HAP-1 (cell line): ENCODE results near the gene AP2A2.

ENCODE experiments used
- DNase-seq, 2 experiments: peaks; one replicate each; pipeline ENCODE4 v3.0.0-alpha.2; 2016 to 2020; ENCODE audit warnings: low spot score in 2 of 2
- H3K27me3 ChIP-seq: fragments of 250-450 bp; sonication (Bioruptor Pico); 2 replicates; pipeline ENCODE4 v1.5.1; 2020; ENCODE audit warnings: low read depth, mild to moderate bottlenecking, moderate library complexity
- H3K36me3 ChIP-seq: fragments of 250-450 bp; sonication (Bioruptor Pico); replicated peaks from 2 replicates; pipeline ENCODE4 v1.5.1; 2020; ENCODE audit warnings: mild to moderate bottlenecking
- H3K4me1 ChIP-seq: fragments of 250-450 bp; sonication (Bioruptor Pico); 2 replicates; pipeline ENCODE4 v1.5.1; 2020; ENCODE audit warnings: mild to moderate bottlenecking
- H3K4me3 ChIP-seq: fragments of 250-450 bp; sonication (Bioruptor Pico); 2 replicates; pipeline ENCODE4 v1.5.1; 2020; ENCODE audit warnings: mild to moderate bottlenecking, moderate library complexity
- H3K9me3 ChIP-seq: fragments of 250-450 bp; sonication (Bioruptor Pico); 2 replicates; pipeline ENCODE4 v1.5.1; 2020; ENCODE audit warnings: mild to moderate bottlenecking, moderate library complexity
- in situ Hi-C: fragments of 300-500 bp; cut with MboI; formaldehyde crosslinking; loops from 3 replicates; pipeline ENCODE4 v1.14.3; 2020; ENCODE audit warnings: low sequenced_read_pairs, inconsistent platforms, mixed read lengths

Gene AP2A2

DNA sequence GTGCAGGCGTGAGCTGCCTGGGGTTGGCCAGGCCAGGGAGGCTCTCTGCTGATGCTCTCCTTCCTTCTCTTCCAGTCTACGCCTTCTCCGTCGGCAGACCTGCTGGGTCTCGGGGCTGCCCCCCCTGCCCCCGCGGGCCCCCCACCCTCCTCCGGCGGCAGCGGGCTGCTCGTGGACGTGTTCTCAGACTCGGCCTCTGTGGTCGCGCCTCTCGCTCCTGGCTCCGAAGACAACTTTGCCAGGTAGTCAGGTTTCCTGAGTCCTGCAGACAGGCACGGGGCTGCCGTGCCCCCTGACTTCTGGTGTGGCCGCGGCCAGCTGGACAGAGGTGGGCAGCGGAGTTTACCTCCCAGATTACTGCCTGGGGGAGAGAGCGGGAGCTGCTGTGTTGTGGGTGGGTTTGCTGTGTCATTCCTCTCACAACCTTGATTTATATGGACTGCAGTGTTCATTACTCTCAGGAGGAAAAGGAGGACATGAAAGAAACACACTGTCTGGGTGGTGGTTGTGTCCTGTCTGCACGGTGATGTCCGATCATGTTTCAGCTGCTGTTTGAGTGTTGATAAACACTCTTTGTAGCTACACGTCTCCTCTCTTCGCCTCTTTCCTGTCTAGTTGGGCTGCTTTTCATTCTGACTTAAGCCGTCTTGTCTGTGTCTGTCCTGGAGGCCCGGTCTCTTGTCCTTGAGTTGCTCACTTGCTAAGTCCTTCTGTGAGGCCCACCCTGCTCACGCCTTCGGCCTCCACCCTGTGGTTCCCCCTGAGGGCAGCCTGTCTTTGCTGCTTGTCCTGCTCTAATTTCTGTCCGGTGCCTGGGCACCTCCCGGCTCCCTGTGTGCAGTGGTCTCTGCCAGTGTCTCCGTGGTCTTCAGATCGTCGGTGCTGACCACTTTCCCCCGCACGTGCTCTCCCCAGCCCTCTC is 74.9 kb downstream of the AP2A2 start:
- in situ Hi-C loops, result no loop called here
- Histone ChIP-seq H3K4me1 (no peaks in the 10 kb centered on the region), H3K9me3 (no peaks in the 10 kb centered on the region), H3K4me3 (no peak overlapping the region), H3K36me3 (peaks cover 51% of the 10 kb centered on the region), H3K27me3 (no peaks in the 10 kb centered on the region)
- DNase-seq, result no peak

DNA sequence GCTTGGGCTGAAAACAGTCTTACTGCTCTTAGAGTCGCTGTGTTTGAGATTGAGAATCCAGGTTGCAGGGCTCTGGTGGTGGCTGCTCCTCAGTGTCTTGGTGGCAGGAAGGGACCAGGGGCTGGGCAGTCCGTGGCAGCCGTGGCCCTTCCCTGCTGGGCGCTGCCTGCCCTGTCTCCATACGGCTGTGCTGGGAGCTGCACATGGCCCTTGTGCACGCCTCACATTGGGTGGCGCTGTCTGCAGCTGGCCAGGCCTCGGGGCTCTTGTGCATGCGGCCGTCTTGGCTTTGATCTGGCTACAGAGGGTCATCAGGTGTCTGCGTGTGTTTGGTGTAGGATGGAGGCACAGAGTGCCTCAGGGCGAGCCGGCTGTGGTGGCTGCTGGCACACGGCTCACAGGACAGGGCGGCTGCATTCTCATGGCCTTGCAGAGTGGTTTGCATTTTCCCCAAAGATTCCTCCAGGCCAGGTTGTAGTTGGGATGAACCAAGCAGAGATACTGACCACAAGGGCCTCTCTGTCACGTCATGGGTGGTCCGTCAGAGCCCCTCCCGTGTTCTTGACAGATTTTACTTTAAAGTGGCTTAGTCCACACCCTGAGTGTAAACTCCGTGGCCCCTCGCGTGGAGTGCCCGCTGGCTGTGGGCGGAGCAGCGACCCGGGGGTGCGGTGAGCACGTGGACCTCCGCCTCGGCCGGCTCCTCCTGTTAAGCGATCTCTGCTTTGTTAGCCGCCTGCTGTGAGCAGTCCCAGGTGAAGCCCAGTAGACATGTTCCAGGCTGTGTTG is 76.1 kb downstream of the AP2A2 start:
- Histone ChIP-seq H3K4me1 (no peaks in the 10 kb centered on the region), H3K4me3 (no peak overlapping the region), H3K9me3 (no peaks in the 10 kb centered on the region), H3K36me3 (peaks cover 47% of the 10 kb centered on the region), H3K27me3 (no peaks in the 10 kb centered on the region)
- in situ Hi-C loops, result no loop called here
- no peak for DNase-seq

DNA sequence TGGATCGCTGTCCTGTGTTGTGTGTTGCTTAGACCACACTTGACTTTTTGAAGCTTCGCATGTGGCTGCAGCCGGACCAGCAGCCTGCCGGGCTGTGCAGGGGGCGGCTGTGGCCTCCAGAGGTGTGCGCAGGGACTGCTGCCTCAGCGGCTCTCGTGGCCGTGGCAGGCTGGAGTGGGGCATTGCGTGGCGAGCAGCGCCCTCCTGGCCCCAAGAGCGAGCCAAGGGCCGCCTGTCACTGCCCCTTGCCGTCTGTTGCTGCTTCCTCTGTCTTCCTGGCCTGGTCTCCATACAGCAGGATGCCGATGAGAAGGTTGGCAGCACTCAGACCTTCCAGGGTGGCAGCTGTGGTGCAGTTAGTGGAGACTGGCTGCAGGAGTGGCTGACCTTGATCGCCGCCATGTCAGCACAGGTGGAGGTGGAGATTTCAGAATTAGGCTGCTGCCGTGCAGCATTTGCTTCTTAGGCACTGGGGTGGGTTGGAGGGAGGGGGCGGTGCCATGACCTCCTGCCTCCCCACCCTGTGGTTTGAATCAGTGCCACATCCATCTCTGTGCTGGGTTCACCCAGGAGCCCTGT is 76.8 kb downstream of the AP2A2 start:
- H3K4me1 ChIP-seq, result no peaks in the 10 kb centered on the region
- no peak for DNase-seq
- peaks cover 47% of the 10 kb centered on the region for H3K36me3 ChIP-seq
- in situ Hi-C loops, result no loop called here
- no peaks in the 10 kb centered on the region for H3K27me3 ChIP-seq
- H3K4me3 ChIP-seq, result no peak overlapping the region
- H3K9me3 ChIP-seq, result no peaks in the 10 kb centered on the region

DNA sequence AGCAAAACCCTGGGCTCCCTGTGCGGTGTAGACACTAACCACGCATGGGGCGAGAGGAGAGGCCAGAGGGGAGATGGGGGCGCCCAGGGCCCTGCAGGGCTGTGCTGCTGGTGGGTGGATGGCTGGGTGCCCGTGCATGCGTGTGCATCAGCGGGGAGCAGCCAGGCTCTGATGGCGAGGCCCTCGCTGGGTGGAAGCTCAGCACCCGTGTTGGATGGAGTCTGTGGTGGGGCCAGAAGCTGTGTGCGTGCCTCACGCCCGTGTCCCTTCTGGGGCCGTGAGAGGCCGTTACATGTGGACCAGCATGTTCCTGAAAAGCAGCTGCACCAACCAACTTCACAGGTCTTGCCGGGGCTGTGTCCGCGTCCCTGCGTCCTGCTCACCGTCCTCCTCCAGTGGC is 77.5 kb downstream of the AP2A2 start:
- Histone ChIP-seq H3K36me3 (peaks cover 47% of the 10 kb centered on the region), H3K4me3 (no peak overlapping the region)
- in situ Hi-C loops, result no loop called here

DNA sequence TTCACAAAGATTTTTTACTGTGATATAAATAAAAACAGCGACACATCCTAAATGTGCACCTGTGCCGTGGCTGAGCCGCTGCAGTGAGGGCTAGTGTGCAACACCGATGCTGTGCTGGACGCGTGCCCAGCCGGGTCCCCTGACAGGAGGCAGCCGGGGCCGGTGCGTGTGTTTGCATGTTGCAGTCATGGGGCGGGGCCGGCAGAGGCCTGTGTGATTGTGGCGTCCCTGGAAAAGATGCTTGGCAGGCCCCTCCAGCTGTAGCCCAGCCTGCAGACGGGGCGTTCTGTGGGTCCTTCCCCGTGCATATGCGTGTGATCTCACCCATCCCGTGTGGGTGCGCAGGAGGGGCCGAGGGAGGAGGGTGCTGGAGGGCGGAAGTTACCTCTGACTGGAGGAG is 80.3 kb downstream of the AP2A2 start:
- Histone ChIP-seq H3K9me3 (no peaks in the 10 kb centered on the region), H3K4me1 (no peaks in the 10 kb centered on the region), H3K36me3 (peaks cover 64% of the 10 kb centered on the region), H3K4me3 (no peak overlapping the region), H3K27me3 (no peaks in the 10 kb centered on the region)
- in situ Hi-C loops, result no loop called here
- DNase-seq, result no peak

More for the DNA sequence above, 77.5 kb downstream of the AP2A2 start:
- H3K9me3 ChIP-seq, result no peaks in the 10 kb centered on the region
- H3K4me1 ChIP-seq, result no peaks in the 10 kb centered on the region
- H3K27me3 ChIP-seq, result no peaks in the 10 kb centered on the region
- no peak for DNase-seq

DNA sequence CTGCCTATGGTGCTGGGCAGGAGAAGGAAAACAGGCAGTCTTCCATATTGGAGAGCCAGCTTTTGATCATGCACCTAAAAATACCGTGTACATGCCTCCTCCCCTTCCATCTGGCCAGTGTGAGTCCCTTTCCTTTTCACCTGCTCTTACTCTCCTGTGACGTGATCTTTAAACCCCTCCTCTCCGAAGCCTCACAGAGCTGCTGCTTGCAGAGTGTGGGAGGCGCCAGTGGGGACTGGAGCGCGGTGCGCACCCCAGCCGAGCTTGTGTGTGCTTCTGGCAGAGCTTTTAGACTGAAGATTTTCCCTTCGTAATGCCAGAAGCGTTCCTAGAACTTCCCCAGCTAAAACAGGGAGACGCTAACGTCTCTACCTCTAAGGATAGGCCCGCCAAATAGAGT is 81.1 kb downstream of the AP2A2 start:
- H3K27me3 ChIP-seq, result no peaks in the 10 kb centered on the region

DNA sequence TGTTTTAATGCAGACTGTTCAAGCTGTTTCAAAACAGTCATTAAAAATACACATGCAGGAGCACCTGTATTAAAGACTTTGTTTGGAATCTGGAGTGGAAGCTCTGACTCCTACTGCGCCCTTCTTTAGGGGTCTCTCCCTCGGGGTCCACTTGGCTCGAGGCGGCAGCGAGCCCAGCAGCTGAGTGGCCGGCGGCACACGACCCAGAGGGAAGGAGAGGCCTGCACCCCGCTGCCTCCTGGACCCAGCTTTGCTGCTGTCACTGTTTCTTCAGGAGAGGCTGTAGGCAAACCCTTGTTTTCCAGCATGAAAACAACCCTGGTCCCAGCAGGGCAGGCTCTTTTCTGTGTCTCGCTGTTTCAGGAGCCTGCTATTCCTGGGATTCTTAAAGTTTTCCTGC is 81.6 kb downstream of the AP2A2 start:
- Histone ChIP-seq H3K27me3 (no peaks in the 10 kb centered on the region), H3K4me3 (no peak overlapping the region), H3K9me3 (no peaks in the 10 kb centered on the region), H3K36me3 (peaks cover 62% of the 10 kb centered on the region), H3K4me1 (no peaks in the 10 kb centered on the region)
- DNase-seq, result no peak
- in situ Hi-C loops, result no loop called here

More for the DNA sequence above, 81.1 kb downstream of the AP2A2 start:
- H3K4me3 ChIP-seq, result no peak overlapping the region
- H3K4me1 ChIP-seq, result no peaks in the 10 kb centered on the region
- in situ Hi-C loops, result no loop called here
- H3K36me3 ChIP-seq, result peaks cover 66% of the 10 kb centered on the region
- H3K9me3 ChIP-seq, result no peaks in the 10 kb centered on the region
- DNase-seq, result no peak

DNA sequence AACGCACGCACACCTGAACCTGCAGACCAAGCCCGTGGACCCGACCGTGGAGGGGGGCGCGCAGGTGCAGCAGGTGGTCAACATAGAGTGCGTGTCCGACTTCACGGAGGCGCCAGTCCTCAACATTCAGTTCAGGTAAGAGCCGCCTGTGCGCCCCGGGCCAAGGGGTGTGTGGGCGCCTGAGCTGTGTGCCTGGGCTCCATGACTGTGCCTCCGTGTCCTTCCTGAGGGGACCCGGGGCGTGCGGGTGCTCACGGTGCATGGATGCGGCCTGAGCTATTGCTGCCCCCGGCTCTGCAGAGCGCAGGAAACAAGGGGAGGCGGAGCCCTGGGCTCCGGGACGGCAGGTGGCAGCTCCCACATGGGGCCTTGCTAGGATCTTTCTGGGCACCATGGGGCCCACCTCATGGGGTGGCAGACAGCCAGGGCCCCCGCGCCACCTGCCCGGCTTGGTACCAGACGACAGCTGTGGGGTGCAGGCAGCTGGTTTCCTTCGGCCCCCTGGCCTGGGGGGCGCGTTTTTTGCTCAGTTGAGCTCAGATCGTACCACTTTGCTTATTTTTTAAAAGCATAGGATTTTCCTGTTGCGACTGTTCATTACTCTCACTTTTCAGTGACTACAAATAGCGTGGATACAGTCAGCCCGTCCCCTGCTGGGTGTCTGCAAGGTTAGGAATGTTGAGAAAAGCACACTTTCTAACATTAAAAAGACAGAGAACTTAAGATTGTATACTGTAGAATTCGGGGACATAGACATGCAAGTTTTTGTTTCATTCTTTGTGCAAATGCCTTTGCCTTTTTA is 82.5 kb downstream of the AP2A2 start:
- Histone ChIP-seq H3K9me3 (no peaks in the 10 kb centered on the region), H3K36me3 (peaks cover 56% of the 10 kb centered on the region), H3K27me3 (no peaks in the 10 kb centered on the region), H3K4me3 (no peak overlapping the region), H3K4me1 (no peaks in the 10 kb centered on the region)
- in situ Hi-C loops, result no loop called here
- DNase-seq, result no peak

DNA sequence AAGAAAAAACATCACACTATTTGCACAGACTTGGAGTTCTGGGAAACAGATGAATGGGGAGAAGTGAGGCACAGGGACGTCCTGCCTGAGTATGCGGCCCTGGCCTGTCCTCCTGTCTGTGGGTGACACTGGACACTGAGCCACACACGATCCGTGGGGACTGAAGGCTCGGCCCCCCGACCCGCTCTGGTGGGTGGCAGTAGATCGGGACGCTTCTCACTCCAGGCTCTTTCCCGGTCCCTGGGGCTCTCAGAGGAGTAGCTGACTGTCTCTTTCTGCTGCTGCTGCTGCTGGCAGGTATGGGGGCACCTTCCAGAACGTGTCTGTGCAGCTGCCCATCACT is 83.1 kb downstream of the AP2A2 start:
- Histone ChIP-seq H3K36me3 (peaks cover 52% of the 10 kb centered on the region), H3K4me3 (no peak overlapping the region), H3K4me1 (no peaks in the 10 kb centered on the region), H3K27me3 (no peaks in the 10 kb centered on the region), H3K9me3 (no peaks in the 10 kb centered on the region)
- in situ Hi-C loops, result no loop called here
- DNase-seq, result no peak

DNA sequence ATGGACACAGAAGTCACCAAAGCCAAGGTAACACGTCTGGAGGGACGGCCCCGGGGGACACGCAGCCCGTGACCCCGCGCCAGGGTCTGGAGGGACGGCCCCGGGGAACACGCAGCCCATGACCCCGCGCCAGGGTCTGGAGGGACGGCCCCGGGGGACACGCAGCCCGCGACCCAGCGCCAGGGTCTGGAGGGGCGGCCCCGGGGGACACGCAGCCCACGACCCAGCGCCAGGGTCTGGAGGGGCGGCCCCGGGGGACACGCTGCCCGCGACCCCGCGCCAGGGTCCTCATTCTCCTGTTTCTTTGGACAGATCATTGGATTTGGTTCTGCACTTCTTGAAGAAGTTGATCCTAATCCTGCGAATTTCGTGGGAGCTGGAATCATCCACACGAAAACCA is 83.7 kb downstream of the AP2A2 start:
- in situ Hi-C loops, result no loop called here
- Histone ChIP-seq H3K4me3 (no peak overlapping the region), H3K36me3 (peaks cover 46% of the 10 kb centered on the region), H3K27me3 (no peaks in the 10 kb centered on the region), H3K9me3 (no peaks in the 10 kb centered on the region), H3K4me1 (no peaks in the 10 kb centered on the region)
- DNase-seq, result no peak

DNA sequence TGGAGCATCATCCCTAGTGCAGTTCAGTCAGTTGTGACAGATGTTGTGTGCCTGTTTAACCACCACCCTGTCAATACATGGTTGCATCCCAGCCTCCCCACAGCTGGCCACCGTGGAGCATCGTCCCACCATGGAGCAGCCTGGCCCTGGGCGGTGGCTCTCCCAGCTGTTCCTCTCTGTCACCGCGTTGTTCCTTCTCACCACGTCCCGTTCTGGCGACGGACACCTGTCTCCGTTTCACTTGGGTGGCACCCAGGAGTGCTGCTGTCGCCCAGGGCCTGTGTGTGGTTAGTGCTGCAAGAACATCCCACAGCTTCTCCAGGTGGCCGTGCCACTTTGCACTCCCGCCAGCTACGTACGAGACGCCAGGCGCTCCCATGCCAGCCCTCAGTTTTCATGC is 84.3 kb downstream of the AP2A2 start:
- Histone ChIP-seq H3K36me3 (peaks cover 40% of the 10 kb centered on the region), H3K27me3 (no peaks in the 10 kb centered on the region)
- no peak for DNase-seq

DNA sequence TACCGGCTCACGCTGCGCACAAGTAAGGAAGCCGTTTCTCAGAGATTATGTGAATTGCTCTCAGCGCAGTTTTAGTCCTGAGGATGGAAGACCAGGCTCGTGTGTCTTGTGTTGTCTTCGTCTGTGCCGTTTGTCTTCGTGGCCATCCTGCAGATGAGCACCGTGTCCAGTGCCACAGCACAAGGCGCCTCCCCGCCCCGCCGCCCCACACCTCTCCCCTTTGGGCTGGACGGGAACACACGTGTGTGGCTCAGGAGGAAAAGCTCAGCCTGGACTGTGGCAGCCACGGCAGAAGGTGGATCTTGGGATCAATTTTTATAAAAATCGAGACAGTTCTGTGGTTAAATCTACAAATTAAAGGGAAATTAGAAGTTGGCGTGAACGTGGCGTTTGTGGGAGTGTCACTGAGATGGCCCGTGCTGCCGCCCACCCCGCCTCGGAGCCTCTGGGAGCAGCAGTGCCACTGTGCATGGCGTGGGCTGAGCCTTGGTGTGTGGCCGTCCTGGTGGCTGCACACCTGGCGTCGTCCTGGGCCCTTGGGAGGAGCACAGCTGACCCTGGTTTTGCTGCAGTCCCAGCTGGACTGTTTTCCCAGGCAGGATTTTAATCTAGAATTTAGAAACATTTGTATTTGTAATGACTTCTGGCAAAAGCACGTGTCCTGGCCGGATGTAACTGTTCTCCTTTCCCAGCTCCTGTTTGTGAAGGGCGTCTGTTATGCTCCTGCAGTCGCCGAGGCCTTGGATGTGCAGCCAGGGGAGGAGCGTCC is 85.1 kb downstream of the AP2A2 start:
- H3K27me3 ChIP-seq, result no peaks in the 10 kb centered on the region
- no peak overlapping the region for H3K4me3 ChIP-seq
- H3K4me1 ChIP-seq, result no peaks in the 10 kb centered on the region
- DNase-seq, result no peak
- H3K36me3 ChIP-seq, result peaks cover 37% of the 10 kb centered on the region
- in situ Hi-C loops, result no loop called here
- H3K9me3 ChIP-seq, result no peaks in the 10 kb centered on the region

More for the DNA sequence above, 84.3 kb downstream of the AP2A2 start:
- H3K4me1 ChIP-seq, result no peaks in the 10 kb centered on the region
- no peaks in the 10 kb centered on the region for H3K9me3 ChIP-seq
- no peak overlapping the region for H3K4me3 ChIP-seq
- in situ Hi-C loops, result no loop called here

DNA sequence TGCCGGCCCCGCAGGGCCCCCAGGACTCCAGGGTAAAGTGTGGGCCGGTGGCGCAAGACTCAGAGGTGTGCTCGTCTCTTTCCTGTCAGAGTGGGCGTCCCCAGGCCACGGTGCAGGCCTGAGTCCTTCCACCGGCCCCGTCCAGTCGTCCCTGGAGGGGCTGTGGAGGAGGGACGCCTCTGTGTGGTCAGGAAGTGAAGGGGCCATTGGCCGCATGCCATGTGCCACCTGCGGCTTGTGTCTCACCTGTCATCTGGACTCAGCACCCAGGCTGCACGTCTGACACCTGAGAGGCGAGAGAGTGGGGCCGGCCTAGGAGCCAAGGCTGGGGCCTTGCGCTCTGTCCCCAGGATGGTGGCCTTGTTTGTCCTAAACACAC is 85.6 kb downstream of the AP2A2 start:
- in situ Hi-C loops, result no loop called here
- no peaks in the 10 kb centered on the region for H3K9me3 ChIP-seq
- no peaks in the 10 kb centered on the region for H3K27me3 ChIP-seq
- H3K36me3 ChIP-seq, result peaks cover 35% of the 10 kb centered on the region
- no peaks in the 10 kb centered on the region for H3K4me1 ChIP-seq
- H3K4me3 ChIP-seq, result no peak overlapping the region
- DNase-seq, result no peak
